Measurements from ENCODE around the gene EEFSEC. TPM values are rescaled to one million over a fixed set of nuclear protein-coding genes. Genes with fewer than 3 reads are reported as not detected.

The EEFSEC gene
- total RNA-seq, 4 donors from 2014 or later = 9.1 to 17.4 (median 15.8) TPM

DNA sequence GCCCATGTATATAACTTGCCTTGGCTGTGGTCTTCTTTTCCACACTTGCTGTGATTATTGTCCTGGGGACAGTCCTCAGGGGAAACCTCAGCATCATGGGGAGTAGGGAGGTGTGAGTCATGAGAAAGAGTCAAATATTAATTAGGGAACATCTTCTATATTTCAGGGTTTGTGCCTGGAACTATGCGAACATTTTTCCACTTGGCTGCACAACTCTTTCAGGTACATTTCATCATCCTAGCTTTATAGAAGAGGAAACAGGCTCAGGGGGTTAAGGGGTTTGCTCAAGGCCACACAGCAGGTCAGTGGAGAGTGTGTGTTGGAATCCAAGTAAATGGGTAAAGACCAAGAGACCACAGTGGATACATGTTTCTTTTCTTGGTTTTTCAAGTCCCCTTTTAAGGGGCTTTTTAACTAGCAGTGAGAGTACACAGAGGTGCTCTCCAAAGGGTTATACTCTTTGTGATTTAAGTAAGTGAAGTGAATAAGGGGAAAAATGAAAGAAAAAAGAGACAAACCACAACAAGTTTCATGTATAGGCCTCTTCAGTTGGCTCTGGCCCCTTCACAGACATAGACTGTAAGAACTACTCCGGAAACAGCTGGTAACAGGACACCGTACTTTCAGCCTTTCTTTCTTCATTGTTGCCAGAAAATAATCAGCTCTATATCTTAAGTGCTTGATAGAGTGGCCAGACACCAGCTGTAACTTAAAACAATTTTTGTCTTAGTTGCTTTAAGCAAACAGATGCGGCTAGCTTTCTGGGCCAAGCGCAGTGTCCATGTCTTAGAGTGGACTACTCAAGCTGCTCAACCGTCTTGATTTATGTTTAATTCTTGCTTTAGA is 64.6 kb downstream of the EEFSEC start:
- Histone ChIP-seq H3K36me3 (no peaks in the 10 kb centered on the region), H3K4me1 (peaks cover 0 to 8% (median 0%) of the 10 kb centered on the region in 4 donors), H3K4me3 (no peak overlapping the region), H3K9me3 (peaks cover 0 to 3% (median 2%) of the 10 kb centered on the region in 4 donors), H3K27me3 (no peaks in the 10 kb centered on the region), H3K27ac (replicated peaks in 1 of 4) (no peak overlapping the region)
- DNase-seq (ENCODE audit: extremely low spot score) = no peak
- TF ChIP-seq EP300 (IDR thresholded peaks at IDR 0.05) (no peak), POLR2AphosphoS5 (IDR thresholded peaks at IDR 0.05) (no peak), POLR2A (IDR thresholded peaks at IDR 0.05; ENCODE audit: low read depth) (no peak)
- TF ChIP-seq, protein P1, sequence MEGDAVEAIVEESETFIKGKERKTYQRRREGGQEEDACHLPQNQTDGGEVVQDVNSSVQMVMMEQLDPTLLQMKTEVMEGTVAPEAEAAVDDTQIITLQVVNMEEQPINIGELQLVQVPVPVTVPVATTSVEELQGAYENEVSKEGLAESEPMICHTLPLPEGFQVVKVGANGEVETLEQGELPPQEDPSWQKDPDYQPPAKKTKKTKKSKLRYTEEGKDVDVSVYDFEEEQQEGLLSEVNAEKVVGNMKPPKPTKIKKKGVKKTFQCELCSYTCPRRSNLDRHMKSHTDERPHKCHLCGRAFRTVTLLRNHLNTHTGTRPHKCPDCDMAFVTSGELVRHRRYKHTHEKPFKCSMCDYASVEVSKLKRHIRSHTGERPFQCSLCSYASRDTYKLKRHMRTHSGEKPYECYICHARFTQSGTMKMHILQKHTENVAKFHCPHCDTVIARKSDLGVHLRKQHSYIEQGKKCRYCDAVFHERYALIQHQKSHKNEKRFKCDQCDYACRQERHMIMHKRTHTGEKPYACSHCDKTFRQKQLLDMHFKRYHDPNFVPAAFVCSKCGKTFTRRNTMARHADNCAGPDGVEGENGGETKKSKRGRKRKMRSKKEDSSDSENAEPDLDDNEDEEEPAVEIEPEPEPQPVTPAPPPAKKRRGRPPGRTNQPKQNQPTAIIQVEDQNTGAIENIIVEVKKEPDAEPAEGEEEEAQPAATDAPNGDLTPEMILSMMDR (IDR thresholded peaks at IDR 0.05) = no peak
- intact Hi-C loops (cut with DNase I) = no loop called here
- WGBS = 79% methylated on average over 6 of the region's 6 CpGs

DNA sequence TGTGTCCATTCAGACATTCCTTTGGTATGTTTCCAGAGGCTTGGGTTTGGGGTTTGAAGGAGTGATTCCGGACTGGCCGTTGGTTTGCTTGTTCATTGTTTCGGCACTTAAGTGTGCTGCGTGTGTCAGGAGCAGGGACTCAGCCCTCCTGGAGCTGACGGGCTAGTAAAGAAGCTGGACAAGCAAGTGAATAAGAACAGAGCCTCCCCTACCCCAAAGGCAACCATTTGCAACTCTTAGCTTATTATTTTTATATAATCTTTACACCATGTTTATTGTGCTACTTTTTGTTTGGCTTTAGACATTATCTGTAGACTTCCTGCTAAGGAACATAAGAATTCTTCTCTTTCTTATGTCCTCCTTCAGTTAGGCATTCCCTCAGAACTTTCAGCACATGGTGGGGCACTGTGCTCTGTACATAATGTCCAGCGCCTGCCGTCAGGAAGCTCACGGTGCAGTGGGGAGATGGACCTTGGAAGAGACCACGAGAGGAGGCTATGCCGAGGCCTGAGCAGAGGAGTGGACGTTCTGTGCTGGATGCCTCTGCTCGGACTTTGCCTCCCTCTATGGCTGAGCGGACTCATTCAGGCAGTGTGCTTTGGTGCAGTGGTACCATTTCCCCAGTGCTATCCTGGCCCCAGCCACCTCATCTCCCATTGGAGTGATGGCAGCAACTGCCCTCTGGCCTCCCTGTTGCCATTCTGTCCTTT is 65.4 kb downstream of the EEFSEC start:
- intact Hi-C loops (cut with DNase I) = no loop called here
- WGBS = 87% methylated on average over 13 of the region's 13 CpGs
- Histone ChIP-seq H3K27me3 (no peaks in the 10 kb centered on the region), H3K27ac (replicated peaks in 1 of 4) (no peak overlapping the region), H3K4me1 (peaks cover 0 to 8% (median 0%) of the 10 kb centered on the region in 4 donors), H3K36me3 (no peaks in the 10 kb centered on the region), H3K9me3 (peaks cover 0 to 8% (median 3%) of the 10 kb centered on the region in 4 donors), H3K4me3 (no peak overlapping the region)
- TF ChIP-seq EP300 (IDR thresholded peaks at IDR 0.05) (no peak), POLR2A (IDR thresholded peaks at IDR 0.05; ENCODE audit: low read depth) (no peak), POLR2AphosphoS5 (IDR thresholded peaks at IDR 0.05) (no peak)
- TF ChIP-seq, protein P1 (IDR thresholded peaks at IDR 0.05) = no peak
- DNase-seq (ENCODE audit: extremely low spot score) = no peak

DNA sequence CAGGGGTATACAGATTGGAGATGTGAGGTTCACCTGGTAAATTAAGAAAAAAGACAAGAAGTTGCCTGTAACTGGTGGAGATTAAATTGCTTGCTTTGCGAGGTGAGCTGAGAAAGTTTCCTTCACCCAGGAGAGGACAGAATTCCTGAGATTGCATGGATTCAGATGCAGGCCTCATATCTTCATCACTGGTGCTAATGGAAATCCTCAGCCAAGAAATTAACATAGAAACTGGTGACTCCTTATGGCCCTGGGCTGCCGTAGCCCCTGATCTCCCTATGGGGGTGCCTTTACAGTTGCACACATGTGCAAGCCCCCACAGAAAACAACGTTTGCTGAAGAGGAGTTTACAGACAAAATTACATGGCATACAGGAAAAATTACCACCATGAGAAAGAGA is 68.0 kb downstream of the EEFSEC start:
- TF ChIP-seq POLR2AphosphoS5 (IDR thresholded peaks at IDR 0.05) (no peak), EP300 (IDR thresholded peaks at IDR 0.05) (no peak), POLR2A (IDR thresholded peaks at IDR 0.05; ENCODE audit: low read depth) (no peak)
- TF ChIP-seq, protein P1 (IDR thresholded peaks at IDR 0.05) = no peak
- DNase-seq (ENCODE audit: extremely low spot score) = no peak
- no peaks in the 10 kb centered on the region for H3K27me3 ChIP-seq
- intact Hi-C loops (cut with DNase I) = no loop called here
- H3K36me3 ChIP-seq = no peaks in the 10 kb centered on the region
- no peak overlapping the region for H3K27ac ChIP-seq (replicated peaks in 1 of 4)
- no peak overlapping the region for H3K4me3 ChIP-seq
- H3K9me3 ChIP-seq = peaks cover 0 to 8% (median 3%) of the 10 kb centered on the region in 4 donors
- WGBS = 85% methylated on average over 3 of the region's 3 CpGs
- H3K4me1 ChIP-seq = peaks cover 0 to under 1% (median 0%) of the 10 kb centered on the region in 4 donors

DNA sequence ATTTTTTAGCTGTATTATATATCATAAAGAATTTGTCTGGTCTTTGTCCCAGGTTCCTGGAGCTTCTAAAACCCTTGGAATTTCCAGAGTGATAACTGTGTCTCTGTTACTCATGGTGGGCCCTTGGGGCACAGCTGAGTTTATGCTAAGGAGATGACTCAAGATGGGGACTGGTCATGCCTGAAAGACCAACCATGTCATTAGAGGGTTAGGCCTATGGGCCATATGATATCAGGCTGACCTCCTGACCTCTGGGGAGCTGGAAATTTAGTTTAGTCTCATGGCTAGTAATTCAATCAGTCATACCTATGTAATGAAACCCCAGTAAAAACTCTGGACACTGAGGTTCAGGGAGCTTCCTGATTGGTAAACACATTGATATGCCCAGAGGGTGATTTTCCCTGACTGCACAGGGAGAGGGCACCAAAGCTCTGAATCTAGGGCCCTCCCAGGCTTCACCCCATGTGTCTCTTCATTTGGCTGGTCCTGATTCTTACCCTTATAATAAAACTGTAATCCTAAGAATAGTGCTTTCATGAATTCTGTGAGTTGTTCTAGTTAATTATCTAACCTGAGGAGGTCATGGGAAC is 69.6 kb downstream of the EEFSEC start:
- no peaks in the 10 kb centered on the region for H3K27me3 ChIP-seq
- H3K27ac ChIP-seq (replicated peaks in 1 of 4) = no peak overlapping the region
- H3K9me3 ChIP-seq = peaks cover 0 to 8% (median 3%) of the 10 kb centered on the region in 4 donors
- H3K36me3 ChIP-seq = no peaks in the 10 kb centered on the region
- peaks cover 0 to 4% (median 0%) of the 10 kb centered on the region in 4 donors for H3K4me1 ChIP-seq
- TF ChIP-seq, protein P1 (IDR thresholded peaks at IDR 0.05) = no peak
- no peak for TF ChIP-seq POLR2AphosphoS5 (IDR thresholded peaks at IDR 0.05)
- TF ChIP-seq POLR2A (IDR thresholded peaks at IDR 0.05; ENCODE audit: low read depth) = no peak
- no peak for TF ChIP-seq EP300 (IDR thresholded peaks at IDR 0.05)
- DNase-seq (ENCODE audit: extremely low spot score) = no peak
- no peak overlapping the region for H3K4me3 ChIP-seq
- intact Hi-C loops (cut with DNase I) = no loop called here
